GM12878 (cell line): ENCODE measurements around the gene MRPL20. TPM values are rescaled to one million over a fixed set of nuclear protein-coding genes. Genes with fewer than 3 reads are reported as not detected.

Source experiments
- ATAC-seq: fragments of 200-7000 bp; cut with Tn5 transposase; 3 replicates; pipeline ENCODE4 v1.9.1; 2020; ENCODE audit warnings: mild to moderate bottlenecking, moderate library complexity
- BruUV-seq: library from RNA; stranded (reverse); fragments of 400-500 nt; replicated peaks from 2 replicates; lab custom pipeline; 2021; lab: Mats Ljungman, UMichigan
- CTCF ChIA-PET: fragments of 300-600 bp; sonication (Branson Sonifier 250); formaldehyde crosslinking; extraction: SDS; loops from one replicate; lab custom pipeline; 2021; ENCODE audit warnings: inconsistent platforms; lab: Yijun Ruan, JAX
- POLR2A ChIA-PET: fragments of 350-600 bp; formaldehyde crosslinking; extraction: SDS; loops from one replicate; lab custom pipeline; 2021; ENCODE audit warnings: inconsistent platforms; lab: Charles Lee
- RAD21 ChIA-PET: fragments of 300-600 bp; sonication (Branson Sonifier 250); formaldehyde crosslinking; loops from one replicate; lab custom pipeline; 2023; ENCODE audit warnings: antibody characterized with exemption; ENCODE audit not compliant: unreplicated experiment; lab: Charles Lee
- SMC1A ChIA-PET: fragments of 300-600 bp; sonication (Branson Sonifier 250); formaldehyde crosslinking; loops from one replicate; lab custom pipeline; 2023; ENCODE audit not compliant: unreplicated experiment, uncharacterized antibody; lab: Charles Lee
- DNase-seq: peaks from one replicate; pipeline ENCODE4 v3.0.0-alpha.2; 2011; ENCODE audit warnings: low read depth, low spot score
- FAIRE-seq: peaks from 3 replicates; lab custom pipeline; 2011; peaks lifted over from hg19 to GRCh38; lab: Jason Lieb, UNC
- H2AFZ ChIP-seq: 2 replicates; pipeline ENCODE4 v1.6.0; 2011; ENCODE audit warnings: low read depth, low read length, control low read depth; ENCODE audit not compliant: control insufficient read depth
- H3K27ac ChIP-seq: 2 replicates; pipeline ENCODE4 v1.5.1; 2011; ENCODE audit warnings: control low read depth; ENCODE audit not compliant: control insufficient read depth, insufficient read depth
- H3K27me3 ChIP-seq, 2 experiments: replicated peaks in 1 of 2; 2 replicates each; pipeline versions ENCODE4 v1.6.0 to v1.6.1; 2011; ENCODE audit warnings: low read length in 1 of 2; ENCODE audit not compliant: control insufficient read depth in 2 of 2, insufficient read depth in 2 of 2
- H3K36me3 ChIP-seq, 2 experiments: 2 replicates each; pipeline ENCODE4 v1.5.1; 2011; ENCODE audit warnings: low read length in 1 of 2; ENCODE audit not compliant: control insufficient read depth in 2 of 2, insufficient read depth in 2 of 2
- H3K4me1 ChIP-seq: 2 replicates; pipeline ENCODE4 v1.6.1; 2011; ENCODE audit warnings: mild to moderate bottlenecking, low read length, moderate library complexity, mixed read lengths; ENCODE audit not compliant: control insufficient read depth, insufficient read depth
- H3K4me2 ChIP-seq: 2 replicates; pipeline ENCODE4 v1.6.0; 2011; ENCODE audit warnings: control low read depth; ENCODE audit not compliant: control insufficient read depth, insufficient read depth
- H3K4me3 ChIP-seq: fragments of 200-600 bp; sonication (generic); 2 replicates; pipeline ENCODE4 v1.5.1; 2016
- H3K79me2 ChIP-seq: 2 replicates; pipeline ENCODE4 v1.6.0; 2011; ENCODE audit warnings: low read length; ENCODE audit not compliant: control insufficient read depth, insufficient read depth
- H3K9ac ChIP-seq: 2 replicates; pipeline ENCODE4 v1.8.0; 2011; ENCODE audit warnings: low read length, control low read depth, mixed read lengths; ENCODE audit not compliant: control insufficient read depth, insufficient read depth
- H3K9me3 ChIP-seq: replicated peaks from 3 replicates; pipeline ENCODE4 v1.5.1; 2011; ENCODE audit warnings: mild to moderate bottlenecking, low read length; ENCODE audit not compliant: control insufficient read depth, insufficient read depth
- H4K20me1 ChIP-seq: 2 replicates; pipeline ENCODE4 v1.6.0; 2011; ENCODE audit not compliant: control insufficient read depth, insufficient read depth
- ELK1 ChIP-seq: IDR thresholded peaks from 2 replicates; pipeline ENCODE4 v1.6.1; 2012; ENCODE audit warnings: low read depth, low read length, improper control_type of control experiment
- FOXM1 ChIP-seq: IDR thresholded peaks from 2 replicates; pipeline ENCODE4 v1.6.1; 2012; ENCODE audit warnings: low read depth, mild to moderate bottlenecking, inconsistent platforms, low read length, moderate library complexity
- MYB ChIP-seq: fragments of 150-350 bp; IDR thresholded peaks from 2 replicates; pipeline ENCODE4 v1.6.1; 2014; ENCODE audit warnings: mild to moderate bottlenecking, low read depth, low read length, borderline replicate concordance
- SMARCA5 ChIP-seq: fragments of 450-650 bp; IDR thresholded peaks from 2 replicates; pipeline ENCODE4 v1.6.1; 2017; ENCODE audit warnings: mild to moderate bottlenecking
- SUZ12 ChIP-seq: fragments of 200-600 bp; sonication (generic); IDR thresholded peaks from one replicate; pipeline ENCODE4 v1.6.1; 2018; ENCODE audit warnings: antibody characterized with exemption, mild to moderate bottlenecking; ENCODE audit not compliant: unreplicated experiment
- TARDBP ChIP-seq: IDR thresholded peaks from 2 replicates; pipeline ENCODE4 v1.6.1; 2016; ENCODE audit warnings: borderline replicate concordance
- ZBTB4 ChIP-seq: fragments of 450-650 bp; formaldehyde crosslinking; IDR thresholded peaks from 2 replicates; pipeline ENCODE4 v1.4.0; 2022; ENCODE audit warnings: mild to moderate bottlenecking, moderate library complexity
- WGBS: methylation state at CpG from one replicate; pipeline ENCODE4 v1.1.6; 2016; ENCODE audit warnings: low lambda C conversion rate; ENCODE audit not compliant: insufficient replicate concordance, insufficient coverage; ENCODE audit errors: missing lambda C conversion rate; 5-methylcytosine and 5-hydroxymethylcytosine counted together
- in situ Hi-C: fragments of 300-500 bp; cut with MboI; formaldehyde crosslinking; loops from 9 replicates; pipeline ENCODE4 v1.14.3; 2018; ENCODE audit warnings: mixed read lengths
- intact Hi-C: fragments of 100-400 bp; cut with micrococcal nuclease; formaldehyde crosslinking; loops from one replicate; pipeline ENCODE4 v1.14.2; 2022; ENCODE audit not compliant: unreplicated experiment
- polyA plus RNA-seq, 11 experiments: library from polyadenylated mRNA; depleted of rRNA in 4 of 11; unstranded in 6 of 11; stranded (reverse) in 5 of 11; fragments of >200 nt; fragmentation: Nextera tagmentation in 4 of 11; fragmentation: Illumina TruSeq in 1 of 11; extraction: Ambion mirVana in 4 of 11; extraction: Trizol in 1 of 11; gene quantifications; 1 replicate in 1 of 11; 2 replicates in 10 of 11; pipeline versions ENCODE4 v1.2.1 to v1.2.3, GENCODE V29; 2011 to 2016; ENCODE audit warnings: inconsistent platforms in 2 of 11, missing spikeins in 2 of 11, low read depth in 1 of 11
- total RNA-seq, 4 experiments: library from RNA; depleted of rRNA in 3 of 4; stranded (reverse); fragments of >200 nt in 3 of 4; fragmentation: Illumina TruSeq in 1 of 4; extraction: Trizol in 1 of 4; gene quantifications; 2 replicates each; pipeline versions ENCODE4 v1.2.1 to v1.2.3, GENCODE V29; 2013 to 2021
- TF ChIP-seq, protein P1 (sequence below): IDR thresholded peaks from 2 replicates; pipeline ENCODE4 v1.6.1; 2011; ENCODE audit warnings: mild to moderate bottlenecking, low read depth, low read length, moderate library complexity; ENCODE audit not compliant: insufficient replicate concordance
- TF ChIP-seq, protein P2 (sequence below): fragments of 450-650 bp; IDR thresholded peaks from 2 replicates; pipeline ENCODE4 v1.6.1; 2017; ENCODE audit warnings: mild to moderate bottlenecking, moderate library complexity

Gene MRPL20
- total and polyA plus RNA-seq, 10 of the 15 experiments (the other 5 are each of a cell fraction or from before 2014, with no cell fraction given), result 129 to 525 (median 255) TPM

- in situ Hi-C loops, result no loop called here
- BruUV-seq, result no TSS peak
- POLR2A ChIA-PET, result interaction anchor here (0.9 kb wide), 1 partner anchor 22 kb away, joined by 3 read pairs; the partner anchor contains the start of gene CCNL2
- Histone ChIP-seq H3K27ac (no peak overlapping the region), H3K9me3 (no peaks in the 10 kb centered on the region), H3K36me3 (peaks cover 0 to 9% of the 10 kb centered on the region in 2 experiments; a peak in 3 of 4 replicates), H3K27me3 (no peaks in the 10 kb centered on the region), H3K4me1 (peaks cover 18% of the 10 kb centered on the region), H2AFZ (no peak overlapping the region), H3K79me2 (peaks cover 30% of the 10 kb centered on the region), H3K4me3 (no peak overlapping the region), H3K4me2 (peak overlapping the region; percentile 90; the same call in 1 of the 2 replicates), H4K20me1 (no peaks in the 10 kb centered on the region), H3K9ac (no peak overlapping the region)
- RAD21 ChIA-PET, result interaction anchor here (0.6 kb wide), 1 partner anchor 528 kb away, joined by 3 read pairs; no protein-coding TSS in a partner anchor
- intact Hi-C loops, result loop anchor here (10.0 kb wide), 1 partner anchor 128 kb away; no protein-coding TSS in a partner anchor
- SMC1A ChIA-PET, result no interaction called here
- FAIRE-seq (peak; percentile 13), DNase-seq (no peak), ATAC-seq (no peak)
- CTCF ChIA-PET, result interaction anchor here (0.7 to 1.5 kb wide), 3 partner anchors 11 to 60 kb away, joined by 3 to 5 read pairs (median 3); no protein-coding TSS in a partner anchor
- 92% methylated on average over 10 of the region's 10 CpGs for WGBS
- TF ChIP-seq SUZ12 (no peak), MYB (no peak), ZBTB4 (no peak), FOXM1 (no peak), SMARCA5 (no peak), TARDBP (no peak), ELK1 (no peak)
- TF ChIP-seq, protein P1, sequence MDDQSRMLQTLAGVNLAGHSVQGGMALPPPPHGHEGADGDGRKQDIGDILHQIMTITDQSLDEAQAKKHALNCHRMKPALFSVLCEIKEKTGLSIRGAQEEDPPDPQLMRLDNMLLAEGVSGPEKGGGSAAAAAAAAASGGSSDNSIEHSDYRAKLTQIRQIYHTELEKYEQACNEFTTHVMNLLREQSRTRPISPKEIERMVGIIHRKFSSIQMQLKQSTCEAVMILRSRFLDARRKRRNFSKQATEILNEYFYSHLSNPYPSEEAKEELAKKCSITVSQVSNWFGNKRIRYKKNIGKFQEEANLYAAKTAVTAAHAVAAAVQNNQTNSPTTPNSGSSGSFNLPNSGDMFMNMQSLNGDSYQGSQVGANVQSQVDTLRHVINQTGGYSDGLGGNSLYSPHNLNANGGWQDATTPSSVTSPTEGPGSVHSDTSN, result no peak
- TF ChIP-seq, protein P2, sequence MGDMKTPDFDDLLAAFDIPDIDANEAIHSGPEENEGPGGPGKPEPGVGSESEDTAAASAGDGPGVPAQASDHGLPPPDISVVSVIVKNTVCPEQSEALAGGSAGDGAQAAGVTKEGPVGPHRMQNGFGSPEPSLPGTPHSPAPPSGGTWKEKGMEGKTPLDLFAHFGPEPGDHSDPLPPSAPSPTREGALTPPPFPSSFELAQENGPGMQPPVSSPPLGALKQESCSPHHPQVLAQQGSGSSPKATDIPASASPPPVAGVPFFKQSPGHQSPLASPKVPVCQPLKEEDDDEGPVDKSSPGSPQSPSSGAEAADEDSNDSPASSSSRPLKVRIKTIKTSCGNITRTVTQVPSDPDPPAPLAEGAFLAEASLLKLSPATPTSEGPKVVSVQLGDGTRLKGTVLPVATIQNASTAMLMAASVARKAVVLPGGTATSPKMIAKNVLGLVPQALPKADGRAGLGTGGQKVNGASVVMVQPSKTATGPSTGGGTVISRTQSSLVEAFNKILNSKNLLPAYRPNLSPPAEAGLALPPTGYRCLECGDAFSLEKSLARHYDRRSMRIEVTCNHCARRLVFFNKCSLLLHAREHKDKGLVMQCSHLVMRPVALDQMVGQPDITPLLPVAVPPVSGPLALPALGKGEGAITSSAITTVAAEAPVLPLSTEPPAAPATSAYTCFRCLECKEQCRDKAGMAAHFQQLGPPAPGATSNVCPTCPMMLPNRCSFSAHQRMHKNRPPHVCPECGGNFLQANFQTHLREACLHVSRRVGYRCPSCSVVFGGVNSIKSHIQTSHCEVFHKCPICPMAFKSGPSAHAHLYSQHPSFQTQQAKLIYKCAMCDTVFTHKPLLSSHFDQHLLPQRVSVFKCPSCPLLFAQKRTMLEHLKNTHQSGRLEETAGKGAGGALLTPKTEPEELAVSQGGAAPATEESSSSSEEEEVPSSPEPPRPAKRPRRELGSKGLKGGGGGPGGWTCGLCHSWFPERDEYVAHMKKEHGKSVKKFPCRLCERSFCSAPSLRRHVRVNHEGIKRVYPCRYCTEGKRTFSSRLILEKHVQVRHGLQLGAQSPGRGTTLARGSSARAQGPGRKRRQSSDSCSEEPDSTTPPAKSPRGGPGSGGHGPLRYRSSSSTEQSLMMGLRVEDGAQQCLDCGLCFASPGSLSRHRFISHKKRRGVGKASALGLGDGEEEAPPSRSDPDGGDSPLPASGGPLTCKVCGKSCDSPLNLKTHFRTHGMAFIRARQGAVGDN, result no peak
Observed at GRCh38 chr1:1376551-1377226, 30.4 kb downstream of the MRPL20 start.
